ENCODE measurements around the gene ERCC2.

Gene ERCC2

GRCh38 chr19:45306040-45306439 lies 64.3 kb downstream of the ERCC2 start:
- DNase-seq (ENCODE audit: low read depth) = peak; percentile 19
- TF ChIP-seq CTCF (conservative IDR thresholded peaks at IDR 0.05; ENCODE audit: control insufficient read depth, insufficient read depth, low read depth, low read length) = no peak
- no peak overlapping the region for H3K4me3 ChIP-seq (ENCODE audit: control insufficient read depth, low read depth, low read length)

DNA sequence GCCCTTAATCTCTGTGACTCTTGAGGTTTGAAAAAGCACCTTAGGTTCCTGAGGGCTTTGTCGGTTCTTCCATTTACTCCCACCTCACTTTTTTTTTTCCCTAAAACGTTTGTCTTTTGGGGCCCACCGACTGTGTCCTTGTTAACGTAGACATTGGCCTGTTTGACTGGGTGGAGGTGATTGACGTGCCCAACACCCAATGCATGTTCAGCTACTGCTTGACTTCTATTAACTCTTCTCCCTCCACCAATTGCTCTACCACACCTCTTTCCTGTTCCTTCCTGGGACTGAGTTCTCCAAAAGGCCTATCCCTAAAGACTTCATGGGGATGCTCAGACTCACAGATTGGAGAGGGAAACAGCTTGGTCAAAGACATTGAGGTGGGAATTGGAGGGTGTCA lies 65.0 kb downstream of the ERCC2 start:
- H3K4me3 ChIP-seq (ENCODE audit: control insufficient read depth, low read depth, low read length) = no peak overlapping the region
- DNase-seq (ENCODE audit: low read depth) = peak; percentile 45
- no peak for TF ChIP-seq CTCF (conservative IDR thresholded peaks at IDR 0.05; ENCODE audit: control insufficient read depth, insufficient read depth, low read depth, low read length)

DNA sequence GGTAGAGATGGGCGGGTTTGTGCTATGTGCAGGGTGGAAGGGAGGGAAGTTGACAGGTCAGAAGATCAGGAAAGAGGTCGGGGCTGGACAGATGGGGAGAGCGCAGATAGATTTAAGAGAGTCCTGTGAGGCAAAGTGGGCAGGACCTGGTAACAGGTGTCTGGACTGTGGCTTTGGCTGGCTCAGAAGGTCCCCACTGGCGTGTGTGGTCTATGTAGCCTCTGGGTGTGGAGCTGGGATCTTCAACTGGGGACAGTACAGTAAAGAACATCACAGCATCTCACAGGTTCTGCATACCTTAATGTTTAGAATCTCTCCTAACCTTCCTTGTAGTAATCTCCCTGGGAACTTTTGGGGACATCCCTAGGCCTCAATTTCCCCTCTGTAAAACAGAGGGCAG lies 65.4 kb downstream of the ERCC2 start:
- no peak for DNase-seq (ENCODE audit: low read depth)
- TF ChIP-seq CTCF (conservative IDR thresholded peaks at IDR 0.05; ENCODE audit: control insufficient read depth, insufficient read depth, low read depth, low read length) = no peak

GRCh38 chr19:45304141-45304926 lies 66.0 kb downstream of the ERCC2 start:
- DNase-seq (ENCODE audit: low read depth) = no peak
- H3K4me3 ChIP-seq (ENCODE audit: control insufficient read depth, low read depth, low read length) = no peak overlapping the region
- no peak for TF ChIP-seq CTCF (conservative IDR thresholded peaks at IDR 0.05; ENCODE audit: control insufficient read depth, insufficient read depth, low read depth, low read length)

More for the DNA sequence above, 65.4 kb downstream of the ERCC2 start:
- H3K4me3 ChIP-seq (ENCODE audit: control insufficient read depth, low read depth, low read length) = no peak overlapping the region

DNA sequence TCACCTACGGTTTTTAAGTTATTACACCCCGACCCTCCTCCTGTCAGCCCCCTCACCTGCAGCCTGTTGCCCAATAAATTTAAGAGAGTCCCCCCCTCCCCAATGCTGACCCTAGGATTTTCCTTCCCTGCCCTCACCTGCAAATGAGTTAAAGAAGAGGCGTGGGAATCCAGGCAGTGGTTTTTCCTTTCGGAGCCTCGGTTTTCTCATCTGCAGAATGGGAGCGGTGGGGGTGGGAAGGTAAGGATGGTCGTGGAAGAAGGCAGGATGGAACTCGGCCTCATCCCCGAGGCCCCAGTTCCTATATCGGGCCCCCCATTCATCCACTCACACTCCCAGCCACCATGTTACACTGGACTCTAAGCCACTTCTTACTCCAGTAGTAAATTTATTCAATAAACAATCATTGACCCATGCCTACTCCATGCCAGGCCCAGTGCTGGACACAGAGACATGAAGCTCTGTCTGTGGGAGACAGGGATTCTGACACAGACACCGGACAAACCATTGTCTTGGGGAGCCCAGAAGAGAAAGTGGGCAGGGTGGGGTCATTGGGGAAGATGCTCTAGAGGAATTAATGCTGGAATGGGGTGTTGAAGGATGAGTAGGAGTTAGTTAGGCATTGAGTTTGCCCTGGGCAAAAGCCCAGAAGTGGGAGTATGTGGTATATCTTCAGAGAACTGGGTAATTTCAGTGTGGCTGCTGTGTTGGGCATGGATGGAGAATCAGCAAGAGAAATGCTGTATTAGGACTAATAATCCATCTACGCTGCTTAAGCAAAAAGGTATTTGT lies 66.9 kb downstream of the ERCC2 start:
- H3K4me3 ChIP-seq (ENCODE audit: control insufficient read depth, low read depth, low read length) = no peak overlapping the region
- DNase-seq (ENCODE audit: low read depth) = no peak
- TF ChIP-seq CTCF (conservative IDR thresholded peaks at IDR 0.05; ENCODE audit: control insufficient read depth, insufficient read depth, low read depth, low read length) = no peak

DNA sequence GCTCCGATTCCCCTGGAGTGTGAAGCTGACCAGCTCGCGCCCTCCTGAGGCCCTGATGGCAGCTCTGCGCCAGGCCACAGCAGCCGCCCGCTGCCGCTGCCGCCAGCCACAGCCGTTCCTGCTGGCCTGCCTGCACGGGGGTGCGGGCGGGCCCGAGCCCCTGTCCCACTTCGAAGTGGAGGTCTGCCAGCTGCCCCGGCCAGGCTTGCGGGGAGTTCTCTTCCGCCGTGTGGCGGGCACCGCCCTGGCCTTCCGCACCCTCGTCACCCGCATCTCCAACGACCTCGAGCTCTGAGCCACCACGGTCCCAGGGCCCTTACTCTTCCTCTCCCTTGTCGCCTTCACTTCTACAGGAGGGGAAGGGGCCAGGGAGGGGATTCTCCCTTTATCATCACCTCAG lies 68.0 kb downstream of the ERCC2 start:
- no peak for DNase-seq (ENCODE audit: low read depth)
- H3K4me3 ChIP-seq (ENCODE audit: control insufficient read depth, low read depth, low read length) = no peak overlapping the region
- no peak for TF ChIP-seq CTCF (conservative IDR thresholded peaks at IDR 0.05; ENCODE audit: control insufficient read depth, insufficient read depth, low read depth, low read length)
